Measurements from ENCODE around the gene TOMM20.
A peak's percentile ranks its signal among the peaks of the same experiment; 100 is the strongest.

TOMM20 gene

GRCh38 chr1:235133086-235133485 lies 4.4 kb upstream of the TOMM20 start:
- DNase-seq = no peak

GRCh38 chr1:235131961-235132360 lies 3.3 kb upstream of the TOMM20 start:
- DNase-seq = no peak

- no peak for DNase-seq
Observed at GRCh38 chr1:235130766-235131270, 2.2 kb upstream of the TOMM20 start.

GRCh38 chr1:235129774-235130570 lies 1.3 kb upstream of the TOMM20 start:
- no peak for DNase-seq

GRCh38 chr1:235127732-235128455 lies 743 bp downstream of the TOMM20 start:
- peak; percentile 16 for DNase-seq

- no peak for DNase-seq
Observed at GRCh38 chr1:235127203-235127602, 1.4 kb downstream of the TOMM20 start.

- DNase-seq = no peak
Observed at GRCh38 chr1:235124665-235125064, 4.0 kb downstream of the TOMM20 start.

- DNase-seq = no peak
Observed at GRCh38 chr1:235124111-235124510, 4.5 kb downstream of the TOMM20 start.

GRCh38 chr1:235122348-235122747 lies 6.3 kb downstream of the TOMM20 start:
- DNase-seq = no peak

- no peak for DNase-seq
Observed at GRCh38 chr1:235113183-235113917, 15.3 kb downstream of the TOMM20 start.

GRCh38 chr1:235112297-235113182 lies 16.1 kb downstream of the TOMM20 start:
- no peak for DNase-seq

GRCh38 chr1:235111107-235111506 lies 17.5 kb downstream of the TOMM20 start:
- no peak for DNase-seq

- DNase-seq = no peak
Observed at GRCh38 chr1:235108876-235109275, 19.8 kb downstream of the TOMM20 start.

- no peak for DNase-seq
Observed at GRCh38 chr1:235108185-235108593, 20.4 kb downstream of the TOMM20 start.

- no peak for DNase-seq
Observed at GRCh38 chr1:235107368-235108184, 21.1 kb downstream of the TOMM20 start.

GRCh38 chr1:235106457-235106856 lies 22.2 kb downstream of the TOMM20 start:
- no peak for DNase-seq

- no peak for DNase-seq
Observed at GRCh38 chr1:235105051-235106043, 23.3 kb downstream of the TOMM20 start.

- DNase-seq = no peak
Observed at GRCh38 chr1:235102993-235103411, 25.6 kb downstream of the TOMM20 start.

- DNase-seq = no peak
Observed at GRCh38 chr1:235102259-235102582, 26.4 kb downstream of the TOMM20 start.

- no peak for DNase-seq
Observed at GRCh38 chr1:235101558-235102258, 26.9 kb downstream of the TOMM20 start.

All from activated naive CD4-positive, alpha-beta T cell treated with anti-CD3 and anti-CD28 coated beads, Interleukin-2, amount 50 U/mL, for 16 hours (primary cell).